Osteocyte (in vitro differentiated cells): ENCODE results near the gene PSTPIP1. TPM values are rescaled to one million over a fixed set of nuclear protein-coding genes. Genes with fewer than 3 reads are reported as not detected.
A peak's percentile ranks its signal among the peaks of the same experiment; 100 is the strongest.

Experiments used
- DNase-seq: peaks from one replicate; pipeline ENCODE4 v3.0.0; 2021; ENCODE audit warnings: mixed read lengths; ENCODE audit not compliant: unreplicated experiment; ENCODE audit errors: extremely low spot score
- H3K27ac Mint-ChIP-seq: one replicate; pipeline ENCODE4 v1.8.0; 2021; ENCODE audit warnings: mild to moderate bottlenecking, mixed read lengths; ENCODE audit not compliant: unreplicated experiment
- H3K27me3 Mint-ChIP-seq: one replicate; pipeline ENCODE4 v1.8.0; 2021; ENCODE audit warnings: mixed read lengths; ENCODE audit not compliant: unreplicated experiment
- H3K36me3 Mint-ChIP-seq: one replicate; pipeline ENCODE4 v1.8.0; 2021; ENCODE audit warnings: mixed read lengths; ENCODE audit not compliant: unreplicated experiment
- H3K4me1 Mint-ChIP-seq: one replicate; pipeline ENCODE4 v1.8.0; 2021; ENCODE audit warnings: mixed read lengths; ENCODE audit not compliant: unreplicated experiment
- H3K4me3 Mint-ChIP-seq: one replicate; pipeline ENCODE4 v1.8.0; 2021; ENCODE audit warnings: mild to moderate bottlenecking, moderate library complexity, mixed read lengths; ENCODE audit not compliant: unreplicated experiment
- H3K9me3 Mint-ChIP-seq: one replicate; pipeline ENCODE4 v1.8.0; 2021; ENCODE audit warnings: mixed read lengths; ENCODE audit not compliant: unreplicated experiment
- total RNA-seq: library from RNA; stranded (reverse); gene quantifications from 2 replicates; pipeline ENCODE4 v1.2.1, GENCODE V29; 2021
- TF ChIP-seq, protein P1 (sequence below): fragments of 200-600 bp; sonication (generic); IDR thresholded peaks from 2 replicates; pipeline ENCODE4 v1.5.0; 2021; ENCODE audit warnings: antibody characterized with exemption, mild to moderate bottlenecking, moderate library complexity

Gene PSTPIP1
- total RNA-seq, 1 donor from 2014 or later = not detected

GRCh38 chr15:77037388-77038209 lies 42.7 kb downstream of the PSTPIP1 start:
- DNase-seq = no peak
- Mint-ChIP-seq H3K4me1 (peaks cover 16% of the 10 kb centered on the region), H3K36me3 (peaks cover 18% of the 10 kb centered on the region), H3K27me3 (no peaks in the 10 kb centered on the region), H3K4me3 (no peak overlapping the region), H3K9me3 (no peaks in the 10 kb centered on the region), H3K27ac (peak overlapping the region; percentile 18)
- TF ChIP-seq, protein P1, sequence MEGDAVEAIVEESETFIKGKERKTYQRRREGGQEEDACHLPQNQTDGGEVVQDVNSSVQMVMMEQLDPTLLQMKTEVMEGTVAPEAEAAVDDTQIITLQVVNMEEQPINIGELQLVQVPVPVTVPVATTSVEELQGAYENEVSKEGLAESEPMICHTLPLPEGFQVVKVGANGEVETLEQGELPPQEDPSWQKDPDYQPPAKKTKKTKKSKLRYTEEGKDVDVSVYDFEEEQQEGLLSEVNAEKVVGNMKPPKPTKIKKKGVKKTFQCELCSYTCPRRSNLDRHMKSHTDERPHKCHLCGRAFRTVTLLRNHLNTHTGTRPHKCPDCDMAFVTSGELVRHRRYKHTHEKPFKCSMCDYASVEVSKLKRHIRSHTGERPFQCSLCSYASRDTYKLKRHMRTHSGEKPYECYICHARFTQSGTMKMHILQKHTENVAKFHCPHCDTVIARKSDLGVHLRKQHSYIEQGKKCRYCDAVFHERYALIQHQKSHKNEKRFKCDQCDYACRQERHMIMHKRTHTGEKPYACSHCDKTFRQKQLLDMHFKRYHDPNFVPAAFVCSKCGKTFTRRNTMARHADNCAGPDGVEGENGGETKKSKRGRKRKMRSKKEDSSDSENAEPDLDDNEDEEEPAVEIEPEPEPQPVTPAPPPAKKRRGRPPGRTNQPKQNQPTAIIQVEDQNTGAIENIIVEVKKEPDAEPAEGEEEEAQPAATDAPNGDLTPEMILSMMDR = no peak

DNA sequence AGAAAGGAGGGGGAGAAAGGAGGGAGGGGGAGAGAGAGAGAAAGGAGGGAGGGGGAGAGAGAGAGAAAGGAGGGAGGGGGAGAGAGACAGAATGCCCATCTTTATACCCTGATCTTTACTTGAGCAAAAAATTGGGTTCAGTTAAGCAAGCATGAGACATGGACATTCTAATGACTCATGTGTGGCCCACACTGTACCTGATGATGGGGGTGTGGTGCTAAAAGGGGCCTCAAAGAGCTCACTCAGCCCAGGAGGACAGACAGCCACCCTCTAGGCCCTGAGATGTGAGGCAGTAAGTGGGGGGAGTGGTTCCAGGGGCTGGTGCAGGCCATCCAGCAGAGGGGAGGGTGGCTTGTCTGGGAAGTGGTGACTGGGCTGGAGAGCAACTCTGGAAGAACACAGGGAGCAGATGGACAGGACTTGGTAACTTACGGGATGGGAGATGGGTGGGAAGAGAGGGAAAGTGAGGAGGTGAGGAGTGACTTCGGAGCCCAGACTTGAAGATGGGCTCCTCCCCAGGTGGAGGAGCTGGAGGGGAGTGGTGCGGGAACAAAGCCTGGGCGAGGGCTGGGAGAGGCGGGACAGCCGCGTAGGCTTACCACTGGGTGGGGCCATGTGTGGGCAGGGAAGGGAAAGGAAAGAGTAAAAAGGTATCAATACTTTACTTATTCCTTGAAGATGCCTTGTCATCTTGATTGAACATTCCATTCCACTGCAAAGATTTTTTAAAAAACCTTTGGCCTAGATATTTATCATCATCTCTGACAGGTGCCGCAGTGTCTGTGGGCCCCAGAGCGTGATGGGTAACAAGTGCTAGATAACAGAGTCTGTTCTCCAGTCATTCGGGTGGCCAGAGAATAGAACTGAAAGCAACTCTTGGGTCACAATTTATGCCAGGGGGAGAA lies 43.6 kb downstream of the PSTPIP1 start:
- Mint-ChIP-seq H3K4me3 (no peak overlapping the region), H3K36me3 (peaks cover 25% of the 10 kb centered on the region), H3K27me3 (no peaks in the 10 kb centered on the region), H3K9me3 (no peaks in the 10 kb centered on the region), H3K27ac (no peak overlapping the region), H3K4me1 (peaks cover 18% of the 10 kb centered on the region)
- TF ChIP-seq, protein P1 = no peak
- DNase-seq = no peak

GRCh38 chr15:77039217-77039533 lies 44.2 kb downstream of the PSTPIP1 start:
- Mint-ChIP-seq H3K4me3 (no peak overlapping the region), H3K9me3 (no peaks in the 10 kb centered on the region), H3K27me3 (no peaks in the 10 kb centered on the region), H3K36me3 (peaks cover 28% of the 10 kb centered on the region), H3K4me1 (peaks cover 15% of the 10 kb centered on the region), H3K27ac (no peak overlapping the region)
- DNase-seq = no peak
- TF ChIP-seq, protein P1 = no peak

DNA sequence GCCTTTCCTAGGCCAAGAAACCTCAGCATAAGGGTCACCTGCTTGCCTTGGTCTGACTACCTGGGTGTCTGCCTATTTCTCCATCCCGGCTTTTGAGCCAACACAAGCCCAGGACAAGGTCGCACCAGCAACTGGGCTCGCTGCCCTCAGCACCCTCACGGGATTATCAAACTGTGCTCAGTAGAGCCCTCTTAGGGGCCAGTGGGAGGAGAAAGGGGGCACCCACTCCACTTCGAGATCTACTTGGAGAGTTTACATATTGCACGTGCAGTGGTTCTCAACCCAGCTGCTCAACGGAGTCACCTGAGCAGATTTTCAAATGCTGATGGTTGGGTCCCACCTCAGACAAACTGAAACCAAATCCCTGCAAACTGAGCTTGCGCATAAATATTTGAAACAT lies 44.9 kb downstream of the PSTPIP1 start:
- DNase-seq = no peak
- Mint-ChIP-seq H3K4me3 (no peak overlapping the region), H3K27ac (no peak overlapping the region), H3K9me3 (no peaks in the 10 kb centered on the region), H3K36me3 (peaks cover 28% of the 10 kb centered on the region), H3K4me1 (peaks cover 14% of the 10 kb centered on the region), H3K27me3 (no peaks in the 10 kb centered on the region)
- TF ChIP-seq, protein P1 = no peak

GRCh38 chr15:77040673-77041072 lies 45.7 kb downstream of the PSTPIP1 start:
- DNase-seq = no peak
- TF ChIP-seq, protein P1 = no peak
- no peaks in the 10 kb centered on the region for H3K9me3 Mint-ChIP-seq
- no peak overlapping the region for H3K27ac Mint-ChIP-seq
- peaks cover 36% of the 10 kb centered on the region for H3K36me3 Mint-ChIP-seq
- peaks cover 21% of the 10 kb centered on the region for H3K4me1 Mint-ChIP-seq
- no peaks in the 10 kb centered on the region for H3K27me3 Mint-ChIP-seq
- H3K4me3 Mint-ChIP-seq = no peak overlapping the region
